Measurements from ENCODE around the gene SULT1C4. TPM values are rescaled to one million over a fixed set of nuclear protein-coding genes. Genes with fewer than 3 reads are reported as not detected.
A peak's percentile ranks its signal among the peaks of the same experiment; 100 is the strongest.

SULT1C4 gene
- total and polyA plus RNA-seq, 2 experiments from 2014 or later, result 0.87 to 2.1 TPM

GRCh38 chr2:108423067-108423466 lies 45.3 kb downstream of the SULT1C4 start (continued):
- no peak for TF ChIP-seq ZNF462 (CRISPR knock-in tag; IDR thresholded peaks at IDR 0.05)
- no peak for TF ChIP-seq EZH2phosphoT487 (IDR thresholded peaks at IDR 0.05; ENCODE audit: unreplicated experiment)
- TF ChIP-seq JUNB (IDR thresholded peaks at IDR 0.05; ENCODE audit: unreplicated experiment), result no peak
- no peak for TF ChIP-seq CREB1 (CRISPR knock-in tag; IDR thresholded peaks at IDR 0.05; ENCODE audit: low read depth)
- no peak for TF ChIP-seq POLR2AphosphoS5 (IDR thresholded peaks at IDR 0.05; ENCODE audit: low read depth)

GRCh38 chr2:108423502-108424251 lies 45.9 kb downstream of the SULT1C4 start:
- no peaks in the 10 kb centered on the region for H3F3A ChIP-seq (replicated peaks; ENCODE audit: low read depth)
- H3K9me2 ChIP-seq (ENCODE audit: insufficient read depth), result no peaks in the 10 kb centered on the region
- H3K27ac ChIP-seq (ENCODE audit: low read depth), result no peak overlapping the region
- H3K4me3 ChIP-seq, result no peak overlapping the region
- peak overlapping the region; percentile 38; the same call in 1 of the 2 replicates for H2AFZ ChIP-seq
- Mint-ChIP-seq H3K27ac (no peak overlapping the region; the same call in 1 of the 2 replicates), H3K4me3 (no peak overlapping the region), H3K36me3 (ENCODE audit: low read depth) (no peaks in the 10 kb centered on the region), H3K9me3 (no peaks in the 10 kb centered on the region), H3K27me3 (ENCODE audit: insufficient read depth, low read depth, poor library complexity) (peaks cover 3% of the 10 kb centered on the region), H3K4me1 (no peaks in the 10 kb centered on the region; the same call in 2 of the 3 replicates)
- no peaks in the 10 kb centered on the region for H3K4me1 ChIP-seq (ENCODE audit: insufficient read depth)
- H3K79me2 ChIP-seq (replicated peaks; ENCODE audit: insufficient read depth), result no peaks in the 10 kb centered on the region
- H3K36me3 ChIP-seq (ENCODE audit: insufficient read depth), result no peaks in the 10 kb centered on the region
- DNase-seq (ENCODE audit: low spot score), result no peak
- no peaks in the 10 kb centered on the region for H3K27me3 ChIP-seq (ENCODE audit: insufficient read depth)
- H4K20me1 ChIP-seq (replicated peaks; ENCODE audit: insufficient read depth), result no peaks in the 10 kb centered on the region
- H3K4me2 ChIP-seq, result no peak overlapping the region
- ATAC-seq, result no peak
- TF ChIP-seq POLR2AphosphoS5 (IDR thresholded peaks at IDR 0.05; ENCODE audit: low read depth) (no peak), NANOG (IDR thresholded peaks at IDR 0.05; ENCODE audit: borderline replicate concordance) (no peak), CREB1 (CRISPR knock-in tag; IDR thresholded peaks at IDR 0.05; ENCODE audit: low read depth) (no peak), ZNF114 (CRISPR knock-in tag; IDR thresholded peaks at IDR 0.05) (no peak), ZNF331 (CRISPR knock-in tag; IDR thresholded peaks at IDR 0.05; ENCODE audit: low read depth) (no peak), ZNF462 (CRISPR knock-in tag; IDR thresholded peaks at IDR 0.05) (no peak)

All from GM23338 (cell line).